NCI-H128 (cell line): ENCODE measurements around the gene DPH5.

Source experiments
- DNase-seq: peaks from one replicate; lab custom pipeline; 2025; ENCODE audit not compliant: unreplicated experiment; lab: John Stamatoyannopoulos, UW

The DPH5 gene

GRCh38 chr1:100943533-100943932, 82.1 kb downstream of the DPH5 start:
- no peak for DNase-seq

- no peak for DNase-seq
These were observed 83.1 kb downstream of the DPH5 start for GRCh38 chr1:100942304-100943046.

- no peak for DNase-seq
These were observed 83.9 kb downstream of the DPH5 start for GRCh38 chr1:100941580-100942216.

- no peak for DNase-seq
These were observed 84.5 kb downstream of the DPH5 start for GRCh38 chr1:100941098-100941527.
